Activated T-cell treated with anti-CD3 and anti-CD28 coated beads, Interleukin-2, amount 50 U/mL, for 4 hours (primary cell): ENCODE results near the gene CDKL4. TPM values are rescaled to one million over a fixed set of nuclear protein-coding genes. Genes with fewer than 3 reads are reported as not detected.
"Not testable (repeated sequence)": the region's sequence is repeated elsewhere in the genome, so short reads cannot be mapped to it uniquely, and the experiment has no call there.

ENCODE experiments used
- ATAC-seq, 2 donors: fragments of 200-7000 bp; cut with Tn5 transposase; one replicate each; pipeline ENCODE4 v1.10.0; 2021
- DNase-seq: peaks from one replicate; pipeline ENCODE4 v3.0.0-alpha.2; 2020
- H3K27me3 Mint-ChIP-seq: one replicate; pipeline ENCODE4 v1.8.0; 2021; ENCODE audit warnings: low read depth, mixed read lengths
- H3K36me3 Mint-ChIP-seq: one replicate; pipeline ENCODE4 v1.8.0; 2022; ENCODE audit warnings: mixed read lengths; ENCODE audit not compliant: insufficient read depth
- H3K4me1 Mint-ChIP-seq: one replicate; pipeline ENCODE4 v1.8.0; 2021; ENCODE audit warnings: low read depth, mixed read lengths
- H3K4me3 Mint-ChIP-seq: one replicate; pipeline ENCODE4 v1.8.0; 2021; ENCODE audit warnings: mild to moderate bottlenecking, moderate library complexity, mixed read lengths
- H3K9me3 Mint-ChIP-seq: one replicate; pipeline ENCODE4 v1.8.0; 2021; ENCODE audit warnings: mixed read lengths
- total RNA-seq, 3 donors: library from RNA; stranded (reverse); gene quantifications; one replicate each; pipeline ENCODE4 v1.2.1, GENCODE V29; 2021

The CDKL4 gene
- total RNA-seq, 3 donors from 2014 or later, result not detected

DNA sequence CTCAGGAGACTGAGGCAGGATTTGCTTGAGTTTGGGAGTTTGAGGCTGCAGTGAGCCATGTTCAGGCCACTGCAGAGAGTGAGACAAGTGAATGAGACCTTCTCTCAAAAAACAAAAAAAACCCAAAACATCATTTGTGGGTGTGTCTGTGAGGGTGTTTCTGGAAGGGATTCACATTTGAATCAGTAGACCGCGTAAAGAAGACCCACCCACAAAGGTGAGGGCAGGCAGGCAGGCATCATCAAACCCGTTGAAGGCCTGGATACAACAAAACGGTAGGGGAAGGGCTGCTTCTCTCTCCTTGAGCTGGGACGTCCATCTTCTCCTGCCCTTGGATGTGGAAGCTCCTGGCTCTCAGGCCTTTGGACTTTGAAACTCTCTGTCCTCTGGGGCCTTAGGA lies 25.4 kb downstream of the CDKL4 start:
- Mint-ChIP-seq H3K9me3 (no peaks in the 10 kb centered on the region), H3K4me1 (peaks cover 44% of the 10 kb centered on the region), H3K36me3 (no peaks in the 10 kb centered on the region), H3K4me3 (no peak overlapping the region), H3K27me3 (no peaks in the 10 kb centered on the region)
- DNase-seq (no peak), ATAC-seq (no peak)

DNA sequence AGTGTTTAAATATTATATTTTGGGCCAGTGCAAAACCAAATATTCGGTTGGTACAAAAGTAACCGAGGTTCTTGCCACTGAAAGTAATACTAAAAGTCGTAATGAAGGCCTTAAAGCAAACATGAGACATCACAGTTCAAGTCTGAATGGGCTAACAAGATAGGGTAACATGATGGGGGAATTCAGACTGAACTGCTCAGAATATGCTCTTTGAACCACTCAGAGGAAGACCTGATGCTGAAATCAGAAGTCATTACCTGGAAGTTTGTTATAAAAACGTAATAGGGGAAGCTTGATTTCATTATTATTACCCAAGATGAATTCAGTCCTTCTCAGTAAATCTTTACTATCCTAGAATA lies 26.6 kb downstream of the CDKL4 start:
- Mint-ChIP-seq H3K36me3 (no peaks in the 10 kb centered on the region), H3K4me1 (peaks cover 44% of the 10 kb centered on the region), H3K27me3 (no peaks in the 10 kb centered on the region), H3K4me3 (peak overlapping the region; percentile 67), H3K9me3 (peaks cover 3% of the 10 kb centered on the region)
- DNase-seq, result no peak
- peak; percentile 91 to 92 for ATAC-seq

DNA sequence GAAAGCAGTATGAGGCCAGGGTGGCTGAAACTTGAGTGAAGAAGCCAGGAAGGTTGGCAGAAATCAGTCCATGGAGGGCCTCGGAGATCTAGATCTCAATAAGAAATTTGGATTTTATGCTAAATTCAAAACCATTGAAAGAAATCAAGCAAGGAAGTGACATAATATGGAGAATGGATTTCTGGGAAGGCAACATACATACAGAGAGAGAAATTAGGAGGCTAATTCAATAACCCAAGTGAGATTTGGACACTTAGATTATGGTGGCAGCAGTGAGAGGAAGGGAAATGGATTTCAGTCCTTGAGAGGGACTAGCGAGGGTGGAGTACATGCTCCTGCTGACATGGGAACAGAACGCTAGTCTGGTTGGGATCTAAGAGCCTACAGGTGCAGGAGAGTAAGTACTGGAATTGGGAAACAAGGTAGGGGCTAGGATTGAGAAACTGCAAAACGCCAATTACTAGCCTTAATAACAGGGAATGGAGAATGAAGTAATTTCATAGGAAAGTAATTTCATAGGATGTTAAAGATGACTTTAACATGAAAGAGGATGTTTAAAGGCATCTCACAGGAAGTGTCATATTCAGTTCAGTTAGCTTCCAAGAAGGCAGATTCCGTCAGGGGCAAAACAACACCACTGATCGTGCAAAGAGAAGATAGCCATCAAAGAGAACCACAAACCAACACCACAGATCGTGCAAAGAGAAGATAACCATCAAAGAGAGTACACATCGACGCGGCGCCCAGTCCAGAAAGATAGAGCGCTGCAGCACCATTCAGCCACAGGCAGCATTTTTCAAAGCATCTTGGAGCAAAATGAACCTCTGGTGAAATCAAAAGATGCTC lies 27.2 kb downstream of the CDKL4 start:
- H3K4me1 Mint-ChIP-seq, result peaks cover 46% of the 10 kb centered on the region
- peaks cover 3% of the 10 kb centered on the region for H3K9me3 Mint-ChIP-seq
- H3K4me3 Mint-ChIP-seq, result peak overlapping the region; percentile 67
- H3K36me3 Mint-ChIP-seq, result no peaks in the 10 kb centered on the region
- peak; percentile 79 to 80 for ATAC-seq
- peak; percentile 35 for DNase-seq
- no peaks in the 10 kb centered on the region for H3K27me3 Mint-ChIP-seq

DNA sequence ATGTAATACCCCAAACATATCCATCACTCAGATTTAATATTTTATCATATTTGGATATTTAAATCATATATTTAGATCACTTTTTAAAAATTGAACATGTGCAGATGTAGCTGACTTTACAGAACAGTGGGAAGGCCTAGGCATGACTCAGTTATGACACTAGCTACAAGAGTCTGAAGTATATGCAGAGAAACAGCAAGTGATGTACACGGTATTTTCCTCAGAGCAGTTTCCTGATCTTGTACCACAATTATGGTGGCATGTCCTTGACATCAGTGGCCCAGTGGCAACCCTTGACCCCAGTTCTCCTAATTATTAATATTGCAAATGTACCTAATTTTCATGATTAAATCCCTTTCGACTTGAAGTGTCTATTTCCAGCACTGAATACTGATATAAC lies 28.2 kb downstream of the CDKL4 start:
- Mint-ChIP-seq H3K4me1 (peaks cover 48% of the 10 kb centered on the region), H3K4me3 (no peak overlapping the region), H3K27me3 (no peaks in the 10 kb centered on the region), H3K36me3 (no peaks in the 10 kb centered on the region), H3K9me3 (peaks cover 3% of the 10 kb centered on the region)
- peak; percentile 19 to 26 for ATAC-seq
- DNase-seq, result no peak

DNA sequence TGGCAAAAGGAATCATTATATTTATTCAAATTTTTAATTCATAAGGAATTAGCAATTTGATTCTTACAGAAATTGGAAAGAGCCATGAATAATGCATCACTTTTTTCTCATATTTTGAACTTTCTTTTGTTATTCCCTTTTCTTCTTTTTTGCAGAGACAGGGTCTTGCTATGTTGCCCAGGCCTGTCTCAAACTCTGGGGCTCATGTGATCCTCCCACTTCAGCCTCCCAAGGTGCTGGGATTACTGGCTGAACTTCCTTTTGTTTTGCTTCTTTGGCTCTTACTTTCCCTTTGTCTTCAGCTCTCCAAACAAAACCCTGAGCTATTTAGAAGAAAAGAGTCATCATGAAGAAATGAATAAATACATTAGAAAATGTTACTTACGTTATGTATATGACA lies 30.8 kb downstream of the CDKL4 start:
- H3K36me3 Mint-ChIP-seq, result no peaks in the 10 kb centered on the region
- H3K9me3 Mint-ChIP-seq, result peaks cover 3% of the 10 kb centered on the region
- H3K27me3 Mint-ChIP-seq, result no peaks in the 10 kb centered on the region
- DNase-seq (no peak), ATAC-seq (no peak)
- H3K4me1 Mint-ChIP-seq, result peaks cover 33% of the 10 kb centered on the region
- H3K4me3 Mint-ChIP-seq, result no peak overlapping the region

DNA sequence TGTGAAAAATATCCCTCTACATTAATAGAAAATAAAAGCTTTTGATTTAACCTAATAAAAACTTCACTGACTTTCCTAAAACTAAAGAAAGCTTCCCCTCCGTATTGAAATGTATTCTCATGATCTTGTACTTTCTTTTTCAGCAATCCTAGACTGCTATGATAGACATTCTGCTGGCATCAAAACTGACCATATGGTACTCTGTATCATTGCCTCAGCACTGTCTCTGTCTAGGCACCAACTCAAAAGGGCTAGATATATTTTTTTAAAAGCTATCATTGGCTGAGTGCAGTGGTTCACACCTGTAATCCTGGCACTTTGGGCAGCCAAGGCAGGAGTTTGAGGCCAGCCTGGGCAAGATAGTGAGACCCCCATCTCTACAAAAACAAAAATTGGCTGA lies 32.9 kb downstream of the CDKL4 start:
- no peak overlapping the region for H3K4me3 Mint-ChIP-seq
- H3K27me3 Mint-ChIP-seq, result no peaks in the 10 kb centered on the region
- H3K9me3 Mint-ChIP-seq, result peaks cover 3% of the 10 kb centered on the region
- ATAC-seq (no peak), DNase-seq (no peak)
- H3K4me1 Mint-ChIP-seq, result peaks cover 13% of the 10 kb centered on the region
- no peaks in the 10 kb centered on the region for H3K36me3 Mint-ChIP-seq

DNA sequence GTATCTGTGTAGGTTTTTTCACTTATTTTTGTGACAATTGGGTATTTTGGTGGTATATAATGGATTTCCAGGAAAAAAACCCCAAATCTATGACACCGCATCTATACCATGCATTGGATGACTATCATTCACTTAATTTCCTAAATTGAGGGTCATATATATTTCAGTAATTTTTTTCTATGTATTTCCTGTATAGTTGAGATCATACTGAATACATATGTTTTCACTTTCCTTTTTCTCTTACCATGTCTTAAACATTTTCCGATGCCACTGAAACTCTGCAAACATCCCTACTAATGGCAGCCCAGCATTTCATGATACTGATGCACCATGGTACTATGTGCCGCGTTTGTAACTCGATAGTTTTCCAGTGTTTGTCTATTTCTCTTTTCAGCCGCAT lies 40.4 kb downstream of the CDKL4 start:
- DNase-seq (no peak), ATAC-seq (no peak)
- Mint-ChIP-seq H3K4me3 (no peak overlapping the region), H3K4me1 (peaks cover 11% of the 10 kb centered on the region), H3K9me3 (peaks cover 18% of the 10 kb centered on the region), H3K36me3 (no peaks in the 10 kb centered on the region), H3K27me3 (no peaks in the 10 kb centered on the region)

DNA sequence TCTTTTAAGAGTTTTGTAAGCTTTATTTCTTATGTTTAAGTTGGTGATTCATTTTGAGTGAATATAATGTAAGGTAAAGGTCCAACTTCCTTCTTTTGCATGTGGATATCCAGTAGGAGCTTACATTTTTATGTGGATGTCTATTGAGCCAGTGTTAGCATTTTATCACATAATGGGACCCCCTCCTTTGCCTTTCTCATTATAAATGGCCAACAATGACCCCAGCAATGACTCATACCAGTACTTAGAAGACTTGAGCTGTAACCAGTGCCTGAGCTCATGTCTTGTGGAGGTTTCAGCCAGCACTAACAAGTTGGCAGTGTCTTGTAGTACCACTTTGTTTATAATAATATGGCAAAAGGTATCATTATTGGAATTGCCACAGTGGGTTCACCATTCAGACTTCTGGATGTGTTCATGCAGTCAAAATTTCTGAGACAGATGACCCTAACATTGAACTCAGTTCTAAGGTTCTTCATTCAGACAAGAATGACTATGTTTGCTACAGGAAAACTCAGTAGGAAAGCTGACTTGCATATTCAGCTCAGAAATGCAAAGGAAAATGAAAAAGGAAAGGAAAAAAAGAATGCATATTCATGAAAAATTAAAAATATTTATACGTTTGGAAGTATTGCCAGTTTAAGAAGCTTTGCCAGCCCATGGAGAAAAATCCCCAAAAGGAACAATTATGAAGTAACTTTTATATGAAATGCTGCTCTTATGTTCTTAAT lies 41.0 kb downstream of the CDKL4 start:
- no peak overlapping the region for H3K4me3 Mint-ChIP-seq
- H3K36me3 Mint-ChIP-seq, result no peaks in the 10 kb centered on the region
- H3K9me3 Mint-ChIP-seq, result peaks cover 20% of the 10 kb centered on the region
- peaks cover 11% of the 10 kb centered on the region for H3K4me1 Mint-ChIP-seq
- no peaks in the 10 kb centered on the region for H3K27me3 Mint-ChIP-seq
- ATAC-seq, result no peak
- DNase-seq, result no peak

DNA sequence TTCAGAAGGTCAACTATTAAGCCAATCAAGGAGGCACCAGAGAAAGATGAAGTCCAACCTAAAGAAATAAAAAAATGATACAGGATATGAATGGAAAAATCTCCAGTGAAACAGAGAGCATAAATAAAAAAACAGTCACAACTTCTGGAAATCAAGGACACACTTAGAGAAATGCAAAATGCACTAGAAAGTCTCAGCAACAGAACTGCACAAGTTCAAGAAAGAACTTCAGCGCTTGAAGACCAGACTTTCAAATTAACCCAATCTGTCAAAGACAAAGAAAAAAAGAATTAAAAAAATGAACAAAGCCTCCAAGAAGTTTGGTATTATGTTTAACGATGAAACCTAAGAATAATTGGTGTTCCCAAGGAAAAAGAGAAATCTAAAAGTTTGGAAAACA lies 46.8 kb downstream of the CDKL4 start:
- not testable (repeated sequence) for H3K4me1 Mint-ChIP-seq, H3K27me3 Mint-ChIP-seq, H3K36me3 Mint-ChIP-seq, DNase-seq, H3K4me3 Mint-ChIP-seq, ATAC-seq
- peaks cover 29% of the 10 kb centered on the region for H3K9me3 Mint-ChIP-seq

DNA sequence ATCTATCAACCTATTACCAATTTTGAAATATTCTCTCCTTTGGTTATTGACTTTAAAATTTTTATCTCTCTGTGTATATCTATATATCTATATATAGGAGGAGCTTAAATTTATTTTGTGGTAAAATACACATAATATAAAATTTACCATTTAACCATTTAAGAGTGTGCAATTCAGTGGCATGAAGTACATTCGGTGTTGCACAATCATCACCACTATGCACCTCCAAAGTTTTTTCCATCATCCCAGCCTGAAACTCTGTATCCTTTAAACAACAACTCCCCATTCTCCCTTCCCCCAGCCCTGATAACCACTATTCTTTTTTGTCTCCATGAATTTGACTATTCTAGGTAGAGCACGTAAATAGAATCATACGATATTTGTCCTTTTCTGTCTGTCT lies 49.1 kb downstream of the CDKL4 start:
- DNase-seq (no peak), ATAC-seq (no peak)
- Mint-ChIP-seq H3K4me1 (no peaks in the 10 kb centered on the region), H3K9me3 (peaks cover 19% of the 10 kb centered on the region), H3K4me3 (no peak overlapping the region), H3K27me3 (no peaks in the 10 kb centered on the region), H3K36me3 (peaks cover 2% of the 10 kb centered on the region)

DNA sequence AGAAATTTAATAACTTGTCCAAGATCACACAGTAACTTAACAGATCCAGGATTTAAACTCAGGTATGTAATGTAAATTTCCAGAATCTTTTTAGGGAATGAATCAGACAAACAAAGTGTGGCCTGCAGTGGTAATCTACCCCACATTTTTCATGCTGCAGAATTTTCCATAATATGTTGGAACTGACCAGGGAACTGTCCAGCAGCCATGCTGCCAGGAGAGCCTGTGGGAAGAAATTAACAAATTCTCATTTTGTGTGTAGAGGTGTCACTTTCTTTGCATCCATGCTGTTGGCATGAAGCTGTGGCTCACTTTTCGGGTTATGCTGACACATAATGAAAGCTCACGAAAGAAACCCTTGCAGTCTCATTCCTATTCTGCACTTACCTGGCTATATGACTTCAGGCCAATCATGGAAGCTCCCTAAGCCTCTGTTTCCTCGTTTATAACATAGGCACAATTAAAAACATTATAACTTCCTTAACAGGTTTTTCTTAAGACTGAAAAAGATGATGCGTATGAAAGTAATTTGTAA lies 54.7 kb downstream of the CDKL4 start:
- H3K9me3 Mint-ChIP-seq, result no peaks in the 10 kb centered on the region
- no peak overlapping the region for H3K4me3 Mint-ChIP-seq
- H3K27me3 Mint-ChIP-seq, result no peaks in the 10 kb centered on the region
- no peak for ATAC-seq
- H3K4me1 Mint-ChIP-seq, result no peaks in the 10 kb centered on the region
- H3K36me3 Mint-ChIP-seq, result no peaks in the 10 kb centered on the region
- no peak for DNase-seq

DNA sequence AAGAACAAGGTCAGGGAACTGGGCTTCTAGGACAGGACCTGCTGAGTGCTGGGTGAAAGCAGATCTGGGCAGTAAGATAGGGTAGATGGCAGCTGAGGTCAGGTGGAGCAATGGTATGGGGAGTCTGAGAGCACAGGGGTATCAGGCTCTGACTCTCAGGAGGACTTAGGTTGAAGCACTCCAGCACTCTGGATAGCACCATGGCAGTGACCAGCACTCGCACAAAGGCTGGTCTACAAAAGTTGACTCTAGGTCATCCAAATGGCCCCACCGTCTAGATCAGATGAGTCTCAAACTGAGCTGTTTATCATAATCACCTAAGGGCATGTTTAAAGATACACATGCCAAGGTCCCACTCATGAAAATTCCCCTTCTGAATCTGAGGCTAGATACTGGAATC lies 60.1 kb downstream of the CDKL4 start:
- Mint-ChIP-seq H3K36me3 (no peaks in the 10 kb centered on the region), H3K9me3 (no peaks in the 10 kb centered on the region), H3K4me3 (no peak overlapping the region), H3K4me1 (no peaks in the 10 kb centered on the region), H3K27me3 (no peaks in the 10 kb centered on the region)
- ATAC-seq, result no peak
- no peak for DNase-seq

DNA sequence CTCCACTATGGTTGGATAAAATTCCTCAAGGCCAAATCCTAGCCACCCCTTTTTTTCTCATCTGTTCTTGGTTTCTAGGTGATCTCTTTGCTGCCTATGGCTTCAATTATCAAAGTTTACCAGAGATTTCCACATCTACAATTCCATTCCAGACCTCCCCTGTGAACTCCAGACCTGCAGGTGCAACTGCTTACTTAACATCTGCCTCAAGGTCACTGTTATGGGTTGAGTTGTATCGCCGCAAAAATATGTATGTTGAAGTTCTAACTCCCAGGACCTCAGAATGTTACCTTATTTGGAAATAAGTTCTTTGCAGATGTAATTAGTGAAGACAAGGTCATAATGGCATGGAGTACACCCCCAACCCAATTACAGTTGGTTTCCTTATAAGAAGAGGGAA lies 62.5 kb downstream of the CDKL4 start:
- Mint-ChIP-seq H3K36me3 (no peaks in the 10 kb centered on the region), H3K4me1 (no peaks in the 10 kb centered on the region), H3K4me3 (no peak overlapping the region), H3K27me3 (no peaks in the 10 kb centered on the region), H3K9me3 (no peaks in the 10 kb centered on the region)
- ATAC-seq (no peak), DNase-seq (no peak)

DNA sequence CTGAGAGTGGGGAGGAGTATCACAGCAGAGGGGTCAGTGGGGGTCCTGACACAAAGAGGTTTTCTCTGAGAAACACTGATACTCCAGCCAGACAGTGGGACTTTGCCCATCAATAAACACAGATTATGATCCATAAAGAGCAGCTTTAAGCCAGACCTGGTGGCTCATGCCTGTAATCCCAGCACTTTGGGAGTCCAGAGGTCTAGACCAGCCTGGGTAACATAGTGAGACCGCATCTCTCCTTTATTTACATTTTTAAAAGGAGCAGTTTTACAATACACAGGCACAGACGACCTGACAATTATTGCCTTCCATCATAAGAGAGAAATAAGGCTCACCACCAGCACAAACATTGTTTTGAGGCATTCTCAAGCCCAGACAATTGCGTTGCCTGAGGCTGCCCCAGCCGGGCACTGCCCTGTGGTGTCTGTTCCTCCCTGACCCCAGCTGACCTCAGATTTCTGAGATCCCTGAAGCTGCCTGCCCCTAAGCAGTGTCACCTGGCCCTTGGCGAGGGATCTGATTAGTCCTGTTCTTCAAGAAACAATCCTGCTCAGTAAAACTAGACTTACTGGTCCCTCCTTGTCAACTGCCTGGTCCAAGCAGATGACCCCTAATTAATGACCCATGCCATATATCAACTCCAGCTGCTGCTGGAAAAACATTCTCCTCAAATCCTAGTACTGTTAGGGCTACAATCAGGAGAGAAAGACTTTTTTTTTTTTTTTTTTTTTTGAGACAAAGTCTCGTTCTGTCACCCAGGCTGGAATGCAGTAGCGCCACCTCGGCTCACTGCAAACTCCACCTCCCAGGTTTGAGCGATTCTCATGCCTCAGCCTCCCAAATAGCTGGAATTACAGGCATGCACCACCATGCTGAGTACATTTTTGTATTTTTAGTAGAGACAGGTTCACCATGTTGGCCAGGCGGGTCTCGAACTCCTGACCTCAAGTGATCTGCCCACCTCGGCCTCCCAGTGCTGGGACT lies 63.5 kb downstream of the CDKL4 start:
- no peak overlapping the region for H3K4me3 Mint-ChIP-seq
- H3K9me3 Mint-ChIP-seq, result no peaks in the 10 kb centered on the region
- ATAC-seq (no peak), DNase-seq (no peak)
- H3K36me3 Mint-ChIP-seq, result no peaks in the 10 kb centered on the region
- H3K4me1 Mint-ChIP-seq, result no peaks in the 10 kb centered on the region
- H3K27me3 Mint-ChIP-seq, result no peaks in the 10 kb centered on the region
